Stimulated activated naive CD4-positive, alpha-beta T cell treated with Interleukin-2 at 50 U/mL for 16 hours (primary cell): Measurements from ENCODE around the gene TESPA1.

Experiments
- DNase-seq: peaks from one replicate; lab custom pipeline; 2025; lab: John Stamatoyannopoulos, UW

The TESPA1 gene

GRCh38 chr12:54983536-54984101 lies 943 bp downstream of the TESPA1 start:
- peak; percentile 40 for DNase-seq

GRCh38 chr12:54981796-54982195 lies 2.8 kb downstream of the TESPA1 start:
- peak; percentile 52 for DNase-seq

- peak; percentile 38 for DNase-seq
Measured at GRCh38 chr12:54980341-54980740, 4.2 kb downstream of the TESPA1 start.

GRCh38 chr12:54977857-54978256 lies 6.7 kb downstream of the TESPA1 start:
- no peak for DNase-seq

GRCh38 chr12:54977155-54977554 lies 7.4 kb downstream of the TESPA1 start:
- DNase-seq: no peak

- DNase-seq: no peak
Measured at GRCh38 chr12:54975875-54976274, 8.7 kb downstream of the TESPA1 start.

- DNase-seq: no peak
Measured at GRCh38 chr12:54975272-54975671, 9.3 kb downstream of the TESPA1 start.

- no peak for DNase-seq
Measured at GRCh38 chr12:54974279-54974678, 10.3 kb downstream of the TESPA1 start.

GRCh38 chr12:54973556-54973955 lies 11.0 kb downstream of the TESPA1 start:
- no peak for DNase-seq

GRCh38 chr12:54970741-54971140 lies 13.8 kb downstream of the TESPA1 start:
- DNase-seq: no peak

GRCh38 chr12:54968181-54968730 lies 16.3 kb downstream of the TESPA1 start:
- no peak for DNase-seq

- no peak for DNase-seq
Measured at GRCh38 chr12:54967461-54967860, 17.1 kb downstream of the TESPA1 start.

GRCh38 chr12:54961190-54961589 lies 23.4 kb downstream of the TESPA1 start:
- no peak for DNase-seq

- DNase-seq: no peak
Measured at GRCh38 chr12:54959291-54960018, 25.1 kb downstream of the TESPA1 start.

- peak; percentile 25 for DNase-seq
Measured at GRCh38 chr12:54958048-54958658, 26.4 kb downstream of the TESPA1 start.

GRCh38 chr12:54956818-54957641 lies 27.5 kb downstream of the TESPA1 start:
- DNase-seq: no peak

- DNase-seq: no peak
Measured at GRCh38 chr12:54956322-54956721, 28.2 kb downstream of the TESPA1 start.

- no peak for DNase-seq
Measured at GRCh38 chr12:54954801-54955200, 29.8 kb downstream of the TESPA1 start.

- no peak for DNase-seq
Measured at GRCh38 chr12:54954228-54954627, 30.3 kb downstream of the TESPA1 start.

- no peak for DNase-seq
Measured at GRCh38 chr12:54950071-54950727, 34.4 kb downstream of the TESPA1 start.

- no peak for DNase-seq
Measured at GRCh38 chr12:54949073-54949711, 35.4 kb downstream of the TESPA1 start.
